GM12878 (cell line): ENCODE results near the gene MAML2. TPM values are rescaled to one million over a fixed set of nuclear protein-coding genes. Genes with fewer than 3 reads are reported as not detected.

ENCODE experiments used
- CBX3 ChIP-seq: fragments of 200-600 bp; sonication (generic); IDR thresholded peaks from 2 replicates; pipeline ENCODE4 v1.6.1; 2016; ENCODE audit warnings: low read depth, borderline replicate concordance
- CEBPB ChIP-seq, 2 experiments: fragments of 150-350 bp in 1 of 2; IDR thresholded peaks; 2 replicates each; pipeline ENCODE4 v1.6.1; 2012 to 2014; ENCODE audit warnings: low read depth in 2 of 2, low read length in 2 of 2, borderline replicate concordance in 1 of 2, inconsistent platforms in 1 of 2
- CREB1 ChIP-seq: IDR thresholded peaks from 2 replicates; pipeline ENCODE4 v1.6.1; 2012; ENCODE audit warnings: low read depth, mild to moderate bottlenecking, inconsistent platforms
- FOS ChIP-seq: IDR thresholded peaks from 3 replicates; pipeline ENCODE4 v1.6.1; 2011; ENCODE audit warnings: borderline replicate concordance; ENCODE audit not compliant: insufficient read length; ENCODE audit errors: extremely low read depth
- IKZF2 ChIP-seq, 2 experiments: fragments of 450-650 bp; IDR thresholded peaks; 2 replicates each; pipeline ENCODE4 v1.6.1; 2017; ENCODE audit warnings: mild to moderate bottlenecking in 2 of 2, moderate library complexity in 2 of 2
- JUNB ChIP-seq: IDR thresholded peaks from 2 replicates; pipeline ENCODE4 v1.6.1; 2016; ENCODE audit warnings: antibody characterized with exemption, mild to moderate bottlenecking
- MEF2A ChIP-seq: IDR thresholded peaks from 2 replicates; pipeline ENCODE4 v1.6.1; 2011; ENCODE audit warnings: low read depth, mild to moderate bottlenecking, low read length, moderate library complexity; ENCODE audit not compliant: insufficient read depth
- NFXL1 ChIP-seq: fragments of 450-650 bp; IDR thresholded peaks from 2 replicates; pipeline ENCODE4 v1.6.1; 2017; ENCODE audit warnings: antibody characterized with exemption, mild to moderate bottlenecking, borderline replicate concordance
- NFYB ChIP-seq: IDR thresholded peaks from 2 replicates; pipeline ENCODE4 v1.6.1; 2011; ENCODE audit warnings: low read depth, mild to moderate bottlenecking, low read length, improper control_type of control experiment, moderate library complexity; ENCODE audit not compliant: insufficient read depth
- NR2C2 ChIP-seq: IDR thresholded peaks from 2 replicates; pipeline ENCODE4 v1.6.1; 2011; ENCODE audit warnings: borderline replicate concordance, low read depth; ENCODE audit not compliant: control insufficient read depth, insufficient read length
- SP1 ChIP-seq: IDR thresholded peaks from one replicate; pipeline ENCODE4 v1.6.1; 2011; ENCODE audit warnings: low read depth, low read length
- SPI1 ChIP-seq: IDR thresholded peaks from 2 replicates; pipeline ENCODE4 v1.6.1; 2011; ENCODE audit warnings: low read depth, mild to moderate bottlenecking, low read length, moderate library complexity, borderline replicate concordance; ENCODE audit not compliant: insufficient read depth
- TBL1XR1 ChIP-seq: IDR thresholded peaks from 2 replicates; pipeline ENCODE4 v1.6.1; 2012; ENCODE audit warnings: low read depth, low read length, improper control_type of control experiment
- ZBTB40 ChIP-seq: fragments of 450-650 bp; IDR thresholded peaks from 2 replicates; pipeline ENCODE4 v1.6.1; 2016; ENCODE audit warnings: mild to moderate bottlenecking, moderate library complexity, borderline replicate concordance
- ZZZ3 ChIP-seq: IDR thresholded peaks from 2 replicates; pipeline ENCODE4 v1.6.1; 2011; ENCODE audit warnings: low read depth; ENCODE audit not compliant: control insufficient read depth, insufficient read length
- polyA plus RNA-seq, 11 experiments: library from polyadenylated mRNA; depleted of rRNA in 4 of 11; unstranded in 6 of 11; stranded (reverse) in 5 of 11; fragments of >200 nt; fragmentation: Nextera tagmentation in 4 of 11; fragmentation: Illumina TruSeq in 1 of 11; extraction: Ambion mirVana in 4 of 11; extraction: Trizol in 1 of 11; gene quantifications; 1 replicate in 1 of 11; 2 replicates in 10 of 11; pipeline versions ENCODE4 v1.2.1 to v1.2.3, GENCODE V29; 2011 to 2016; ENCODE audit warnings: inconsistent platforms in 2 of 11, missing spikeins in 2 of 11, low read depth in 1 of 11
- total RNA-seq, 4 experiments: library from RNA; depleted of rRNA in 3 of 4; stranded (reverse); fragments of >200 nt in 3 of 4; fragmentation: Illumina TruSeq in 1 of 4; extraction: Trizol in 1 of 4; gene quantifications; 2 replicates each; pipeline versions ENCODE4 v1.2.1 to v1.2.3, GENCODE V29; 2013 to 2021
- TF ChIP-seq, protein P1 (sequence below): fragments of 450-650 bp; IDR thresholded peaks from 2 replicates; pipeline ENCODE4 v1.6.1; 2014; ENCODE audit warnings: mild to moderate bottlenecking
- TF ChIP-seq, protein P2 (sequence below): fragments of 450-650 bp; formaldehyde crosslinking; IDR thresholded peaks from 2 replicates; pipeline ENCODE4 v1.4.0; 2022; ENCODE audit warnings: mild to moderate bottlenecking, moderate library complexity
- TF ChIP-seq, protein P3 (sequence below): fragments of 450-650 bp; IDR thresholded peaks from 2 replicates; pipeline ENCODE4 v1.6.1; 2018; ENCODE audit warnings: mild to moderate bottlenecking, low read depth, moderate library complexity; ENCODE audit not compliant: partially characterized antibody

MAML2 gene
- total and polyA plus RNA-seq, 10 of the 15 experiments (the other 5 are each of a cell fraction or from before 2014, with no cell fraction given): 2.5 to 15.1 (median 12.0) TPM

GRCh38 chr11:96155627-96156378 lies 187.2 kb downstream of the MAML2 start (continued):
- TF ChIP-seq, protein P1, sequence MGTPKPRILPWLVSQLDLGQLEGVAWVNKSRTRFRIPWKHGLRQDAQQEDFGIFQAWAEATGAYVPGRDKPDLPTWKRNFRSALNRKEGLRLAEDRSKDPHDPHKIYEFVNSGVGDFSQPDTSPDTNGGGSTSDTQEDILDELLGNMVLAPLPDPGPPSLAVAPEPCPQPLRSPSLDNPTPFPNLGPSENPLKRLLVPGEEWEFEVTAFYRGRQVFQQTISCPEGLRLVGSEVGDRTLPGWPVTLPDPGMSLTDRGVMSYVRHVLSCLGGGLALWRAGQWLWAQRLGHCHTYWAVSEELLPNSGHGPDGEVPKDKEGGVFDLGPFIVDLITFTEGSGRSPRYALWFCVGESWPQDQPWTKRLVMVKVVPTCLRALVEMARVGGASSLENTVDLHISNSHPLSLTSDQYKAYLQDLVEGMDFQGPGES: no peak
- TF ChIP-seq ZZZ3 (no peak), MEF2A (peak; percentile 76), CREB1 (peak; percentile 47; the same call in 1 of the 2 replicates), CEBPB (IDR thresholded peaks at IDR 0.05; ENCODE audit: borderline replicate concordance in 1 of 2, low read depth in 2 of 2, low read length in 2 of 2) (no peak), JUNB (peak; percentile 95), ZBTB40 (no peak), NR2C2 (no peak), NFYB (no peak), IKZF2 (IDR thresholded peaks at IDR 0.05) (peak; percentile 90 to 94), SPI1 (no peak), NFXL1 (no peak), TBL1XR1 (peak; percentile 80), SP1 (peak; percentile 59), FOS (no peak), CBX3 (no peak)
- TF ChIP-seq, protein P2, sequence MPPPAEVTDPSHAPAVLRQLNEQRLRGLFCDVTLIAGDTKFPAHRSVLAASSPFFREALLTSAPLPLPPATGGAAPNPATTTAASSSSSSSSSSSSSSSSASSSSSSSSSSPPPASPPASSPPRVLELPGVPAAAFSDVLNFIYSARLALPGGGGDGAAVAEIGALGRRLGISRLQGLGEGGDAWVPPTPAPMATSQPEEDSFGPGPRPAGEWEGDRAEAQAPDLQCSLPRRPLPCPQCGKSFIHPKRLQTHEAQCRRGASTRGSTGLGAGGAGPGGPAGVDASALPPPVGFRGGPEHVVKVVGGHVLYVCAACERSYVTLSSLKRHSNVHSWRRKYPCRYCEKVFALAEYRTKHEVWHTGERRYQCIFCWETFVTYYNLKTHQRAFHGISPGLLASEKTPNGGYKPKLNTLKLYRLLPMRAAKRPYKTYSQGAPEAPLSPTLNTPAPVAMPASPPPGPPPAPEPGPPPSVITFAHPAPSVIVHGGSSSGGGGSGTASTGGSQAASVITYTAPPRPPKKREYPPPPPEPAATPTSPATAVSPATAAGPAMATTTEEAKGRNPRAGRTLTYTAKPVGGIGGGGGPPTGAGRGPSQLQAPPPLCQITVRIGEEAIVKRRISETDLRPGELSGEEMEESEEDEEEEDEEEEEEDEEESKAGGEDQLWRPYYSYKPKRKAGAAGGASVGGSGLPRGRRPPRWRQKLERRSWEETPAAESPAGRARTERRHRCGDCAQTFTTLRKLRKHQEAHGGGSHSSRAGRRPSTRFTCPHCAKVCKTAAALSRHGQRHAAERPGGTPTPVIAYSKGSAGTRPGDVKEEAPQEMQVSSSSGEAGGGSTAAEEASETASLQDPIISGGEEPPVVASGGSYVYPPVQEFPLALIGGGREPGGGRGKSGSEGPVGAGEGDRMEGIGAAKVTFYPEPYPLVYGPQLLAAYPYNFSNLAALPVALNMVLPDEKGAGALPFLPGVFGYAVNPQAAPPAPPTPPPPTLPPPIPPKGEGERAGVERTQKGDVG (CRISPR knock-in tag): no peak
- TF ChIP-seq, protein P3, sequence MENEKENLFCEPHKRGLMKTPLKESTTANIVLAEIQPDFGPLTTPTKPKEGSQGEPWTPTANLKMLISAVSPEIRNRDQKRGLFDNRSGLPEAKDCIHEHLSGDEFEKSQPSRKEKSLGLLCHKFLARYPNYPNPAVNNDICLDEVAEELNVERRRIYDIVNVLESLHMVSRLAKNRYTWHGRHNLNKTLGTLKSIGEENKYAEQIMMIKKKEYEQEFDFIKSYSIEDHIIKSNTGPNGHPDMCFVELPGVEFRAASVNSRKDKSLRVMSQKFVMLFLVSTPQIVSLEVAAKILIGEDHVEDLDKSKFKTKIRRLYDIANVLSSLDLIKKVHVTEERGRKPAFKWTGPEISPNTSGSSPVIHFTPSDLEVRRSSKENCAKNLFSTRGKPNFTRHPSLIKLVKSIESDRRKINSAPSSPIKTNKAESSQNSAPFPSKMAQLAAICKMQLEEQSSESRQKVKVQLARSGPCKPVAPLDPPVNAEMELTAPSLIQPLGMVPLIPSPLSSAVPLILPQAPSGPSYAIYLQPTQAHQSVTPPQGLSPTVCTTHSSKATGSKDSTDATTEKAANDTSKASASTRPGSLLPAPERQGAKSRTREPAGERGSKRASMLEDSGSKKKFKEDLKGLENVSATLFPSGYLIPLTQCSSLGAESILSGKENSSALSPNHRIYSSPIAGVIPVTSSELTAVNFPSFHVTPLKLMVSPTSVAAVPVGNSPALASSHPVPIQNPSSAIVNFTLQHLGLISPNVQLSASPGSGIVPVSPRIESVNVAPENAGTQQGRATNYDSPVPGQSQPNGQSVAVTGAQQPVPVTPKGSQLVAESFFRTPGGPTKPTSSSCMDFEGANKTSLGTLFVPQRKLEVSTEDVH: no peak
